HG02763 (cell line): Measurements from ENCODE around the gene TIGD1.
"Not testable (repeated sequence)": the region's sequence is repeated elsewhere in the genome, so short reads cannot be mapped to it uniquely, and the experiment has no call there.

ENCODE experiments used
- ATAC-seq: cut with Tn5 transposase; IDR thresholded peaks from one replicate; pipeline ENCODE4 v1.9.1; 2021; ENCODE audit warnings: mild to moderate bottlenecking, moderate library complexity; ENCODE audit not compliant: unreplicated experiment

Gene TIGD1

DNA sequence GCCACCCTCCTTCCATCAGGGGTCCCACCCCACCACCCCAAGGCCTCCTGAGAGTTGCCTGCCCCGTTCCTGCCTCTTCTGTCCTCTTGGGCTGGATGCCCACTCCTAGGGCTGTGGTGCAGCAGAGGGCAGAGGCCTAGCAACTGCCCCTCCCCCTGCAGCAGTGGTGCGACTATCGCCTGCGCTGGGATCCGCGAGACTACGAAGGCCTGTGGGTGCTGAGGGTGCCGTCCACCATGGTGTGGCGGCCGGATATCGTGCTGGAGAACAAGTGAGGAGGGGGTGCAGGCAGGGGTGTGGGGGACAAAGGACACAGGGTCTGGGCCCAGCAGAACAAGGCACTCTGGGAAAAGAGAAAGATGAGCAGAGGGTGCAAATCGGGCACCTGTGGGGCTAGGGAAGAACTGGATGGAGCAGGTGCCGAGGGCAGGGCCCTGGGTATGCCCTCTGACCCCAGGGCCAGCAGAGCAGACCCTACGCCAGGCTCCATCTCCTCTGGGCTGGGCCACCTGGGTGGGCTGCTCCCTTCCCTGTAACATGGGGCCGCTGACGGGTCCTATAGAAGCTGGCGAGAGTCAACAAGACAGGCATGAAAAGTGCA, 9.8 kb downstream of the TIGD1 start:
- ATAC-seq: no peak

DNA sequence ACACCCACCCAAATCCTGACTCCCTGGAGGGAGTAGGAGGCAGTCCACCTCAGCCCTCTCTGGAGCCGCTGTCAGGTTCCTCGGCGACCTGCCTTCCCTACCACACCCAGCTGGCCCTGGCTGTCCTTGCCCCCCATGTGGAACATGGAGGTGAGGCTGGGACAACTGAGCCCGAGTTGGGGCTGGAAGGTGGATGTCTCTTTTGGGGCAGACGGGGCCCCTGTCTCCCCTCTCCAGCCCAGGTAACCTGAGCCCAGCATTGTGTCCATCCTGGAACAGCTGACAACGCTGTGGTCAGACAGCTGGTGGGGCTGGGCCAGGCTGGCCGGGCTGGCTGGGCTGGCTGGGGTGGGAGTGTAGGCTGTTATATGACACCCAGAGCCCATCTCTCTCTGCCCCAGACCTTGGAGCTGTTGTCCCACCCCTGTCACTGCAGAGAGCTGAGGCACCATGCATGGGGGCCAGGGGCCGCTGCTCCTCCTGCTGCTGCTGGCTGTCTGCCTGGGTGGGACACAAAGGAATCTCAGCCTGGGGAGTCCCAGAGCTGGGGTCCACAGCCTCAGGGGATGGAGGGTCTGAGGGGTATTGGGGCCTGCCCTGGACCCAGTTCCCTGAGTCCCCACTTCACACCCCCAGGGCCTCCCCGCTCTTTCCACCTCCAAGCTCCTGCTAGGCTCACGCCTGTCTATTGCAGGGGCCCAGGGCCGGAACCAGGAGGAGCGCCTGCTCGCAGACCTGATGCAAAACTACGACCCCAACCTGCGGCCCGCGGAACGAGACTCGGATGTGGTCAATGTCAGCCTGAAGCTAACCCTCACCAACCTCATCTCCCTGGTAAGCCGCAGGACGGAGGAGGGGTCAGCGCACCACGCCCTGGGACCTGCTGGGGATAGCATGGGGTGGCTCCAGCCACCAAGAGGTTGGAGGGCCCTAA, 10.8 kb downstream of the TIGD1 start, which contains the start of gene CHRNG:
TSS of gene CHRNG (plus strand) at position 395 of the 934 bp plus-strand sequence. CDS start at position 451, 56 bp downstream.
- ATAC-seq: no peak

DNA sequence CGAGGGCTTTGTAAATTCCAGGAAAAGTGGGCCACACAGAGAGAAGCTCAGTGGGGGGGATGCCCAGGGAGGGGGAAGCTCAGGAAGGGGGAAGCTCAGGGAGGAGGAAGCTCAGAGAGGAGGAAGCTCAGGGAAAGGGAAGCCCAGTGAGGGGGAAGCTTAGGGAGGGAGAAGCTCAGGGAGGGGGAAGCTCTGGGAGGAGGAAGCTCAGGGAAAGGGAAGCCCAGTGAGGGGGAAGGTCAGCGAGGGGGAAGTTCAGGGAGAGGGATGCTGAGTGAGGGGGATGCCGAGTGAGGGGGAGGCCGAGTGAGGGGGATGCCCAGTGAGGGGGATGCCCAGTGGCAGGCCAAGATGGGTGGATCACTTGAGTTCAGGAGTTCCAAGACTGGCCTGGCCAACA, 11.7 kb downstream of the TIGD1 start:
- no peak for ATAC-seq

DNA sequence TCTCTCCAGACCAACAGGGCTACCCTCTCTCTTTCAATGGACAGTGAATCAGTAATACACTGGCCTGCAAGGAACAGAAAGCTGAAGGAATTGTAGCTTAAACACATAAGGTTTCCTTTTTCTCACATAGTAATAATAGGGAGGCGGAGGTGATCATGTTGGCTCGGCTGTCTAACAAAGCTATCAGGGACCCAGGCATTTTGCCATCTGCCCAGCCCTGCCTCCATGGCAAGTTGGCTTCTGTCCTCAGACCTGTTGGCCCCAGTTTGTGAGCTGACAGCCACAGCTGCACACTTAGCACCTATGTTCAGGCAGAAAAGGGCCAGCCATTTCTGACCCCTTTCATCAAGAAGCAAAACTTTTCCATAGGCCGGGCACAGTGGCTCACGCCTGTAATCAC, 12.9 kb downstream of the TIGD1 start:
- ATAC-seq: no peak

DNA sequence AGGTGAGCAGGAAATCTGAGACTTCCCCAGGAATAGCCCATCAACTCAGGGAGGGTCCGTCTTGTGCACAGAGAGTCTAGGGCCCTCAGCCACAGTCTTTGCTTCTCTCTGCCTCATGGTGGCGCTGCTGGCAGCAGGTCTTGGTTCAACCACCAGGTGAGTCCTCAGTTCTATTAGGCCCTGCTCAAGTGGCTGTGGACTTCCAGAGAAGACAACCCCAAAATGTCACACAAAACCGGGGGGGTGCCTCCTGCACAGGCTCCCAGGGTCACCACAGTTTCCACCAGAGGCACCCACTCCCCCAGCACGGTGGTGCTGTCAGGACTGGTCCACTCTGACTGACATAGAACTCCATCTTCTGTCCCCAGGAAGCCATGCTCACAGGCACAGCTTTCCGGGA, 13.3 kb downstream of the TIGD1 start:
- no peak for ATAC-seq

DNA sequence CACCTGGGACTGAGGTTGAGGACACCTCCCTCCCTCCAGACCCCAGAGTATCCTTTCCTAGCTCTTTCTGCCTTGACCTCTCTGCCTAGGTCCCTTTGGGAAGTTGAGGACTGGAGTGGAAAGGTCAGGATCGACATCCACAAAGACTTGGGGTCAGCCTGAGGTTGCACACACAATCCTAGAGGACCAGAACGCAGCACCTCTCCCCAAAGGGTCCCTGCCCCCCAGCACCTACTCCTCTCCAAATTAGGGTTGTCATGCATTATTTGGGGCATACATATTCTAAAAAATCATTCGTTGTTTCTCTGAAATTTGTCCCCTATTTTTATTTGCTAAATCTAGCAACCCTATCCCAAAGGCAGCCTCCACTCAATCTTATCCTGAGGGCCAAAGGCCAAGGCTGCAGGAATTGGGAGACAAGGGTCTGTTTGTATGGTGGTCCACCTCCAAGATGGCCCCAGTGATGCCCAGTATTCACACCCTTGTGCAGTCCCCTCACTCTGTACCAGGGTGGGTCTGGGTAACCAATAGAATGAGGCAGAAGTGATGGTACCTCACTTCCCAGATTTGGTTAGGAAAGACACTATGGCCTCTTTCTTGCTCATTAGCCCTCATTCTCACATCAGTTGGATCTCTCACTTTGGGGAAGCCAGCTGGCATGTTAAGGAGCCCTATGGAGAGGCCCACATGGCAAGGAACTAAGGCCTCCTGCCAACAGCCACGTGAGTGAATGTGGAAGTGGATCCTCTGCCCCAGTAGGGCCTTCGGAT, 14.4 kb downstream of the TIGD1 start:
- no peak for ATAC-seq

DNA sequence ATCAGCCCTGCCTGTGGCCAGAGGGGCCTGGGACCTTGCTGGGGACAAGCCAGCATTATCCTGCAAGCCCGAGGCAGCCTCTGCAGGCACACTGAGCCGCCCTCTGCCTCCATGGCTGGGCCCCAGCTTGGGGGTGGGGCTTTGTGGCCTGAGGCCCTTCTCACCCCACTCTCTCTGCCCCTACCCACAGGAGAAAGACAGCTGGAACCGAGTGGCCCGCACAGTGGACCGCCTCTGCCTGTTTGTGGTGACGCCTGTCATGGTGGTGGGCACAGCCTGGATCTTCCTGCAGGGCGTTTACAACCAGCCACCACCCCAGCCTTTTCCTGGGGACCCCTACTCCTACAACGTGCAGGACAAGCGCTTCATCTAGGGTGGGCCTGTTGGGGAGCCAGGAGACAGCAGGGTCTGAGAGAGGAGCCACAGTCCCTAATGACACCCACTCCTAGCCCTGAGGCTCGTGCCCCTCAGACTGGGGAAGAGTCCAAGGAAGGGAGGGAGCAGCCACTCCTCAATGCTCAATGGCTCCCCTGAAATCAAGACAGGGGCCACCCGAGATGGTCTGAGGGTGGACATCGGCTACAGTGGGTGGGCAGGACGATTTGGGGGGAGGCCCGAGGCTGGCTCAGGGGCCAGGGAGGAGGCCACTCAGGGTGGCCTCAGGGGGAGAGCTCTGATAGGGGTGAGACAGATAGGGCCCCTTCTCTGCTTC, 15.3 kb downstream of the TIGD1 start:
- ATAC-seq: no peak

DNA sequence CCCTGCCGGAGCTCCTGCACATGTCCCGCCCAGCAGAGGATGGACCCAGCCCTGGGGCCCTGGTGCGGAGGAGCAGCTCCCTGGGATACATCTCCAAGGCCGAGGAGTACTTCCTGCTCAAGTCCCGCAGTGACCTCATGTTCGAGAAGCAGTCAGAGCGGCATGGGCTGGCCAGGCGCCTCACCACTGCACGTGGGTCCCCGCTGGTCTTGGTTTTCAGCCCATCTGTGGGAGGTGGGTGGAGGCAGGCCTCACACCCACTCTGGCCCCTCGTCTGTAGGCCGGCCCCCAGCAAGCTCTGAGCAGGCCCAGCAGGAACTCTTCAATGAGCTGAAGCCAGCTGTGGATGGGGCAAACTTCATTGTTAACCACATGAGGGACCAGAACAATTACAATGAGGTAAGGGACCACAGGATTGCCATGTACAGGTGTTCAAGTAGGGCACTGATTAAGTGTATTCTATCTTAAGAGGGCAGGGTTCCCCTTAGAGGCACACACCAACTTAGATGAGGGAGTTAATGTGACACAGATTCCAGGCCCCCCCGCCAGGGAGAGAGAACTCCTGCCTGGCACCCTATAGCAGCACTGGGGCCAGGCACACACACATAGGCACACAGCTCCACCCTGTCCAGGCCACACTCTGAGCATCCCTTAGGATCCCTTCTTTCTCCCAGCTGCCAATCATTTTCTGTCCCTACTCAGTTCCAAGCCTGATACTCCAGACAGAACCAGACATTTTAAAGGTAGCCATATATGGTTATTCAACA, 16.2 kb downstream of the TIGD1 start:
- ATAC-seq: no peak

DNA sequence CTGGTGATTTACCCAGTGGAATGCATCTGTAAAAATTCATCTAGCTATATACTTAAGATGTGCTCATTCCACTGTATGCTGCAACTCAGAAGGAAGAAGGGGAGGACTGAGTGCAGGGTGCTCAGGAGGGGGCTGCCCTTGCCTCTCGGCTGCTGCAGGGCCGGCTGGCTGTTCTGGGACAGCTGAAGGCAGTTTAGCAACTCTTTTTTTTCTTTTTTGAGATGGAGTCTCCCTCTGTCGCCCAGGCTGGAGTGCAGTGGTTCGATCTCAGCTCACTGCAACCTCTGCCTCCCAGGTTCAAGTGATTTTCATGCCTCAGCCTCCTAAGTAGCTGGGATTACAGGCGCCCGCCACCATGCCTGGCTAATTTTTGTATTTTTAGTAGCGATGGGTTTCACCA, 17.5 kb downstream of the TIGD1 start:
- ATAC-seq: not testable (repeated sequence)

DNA sequence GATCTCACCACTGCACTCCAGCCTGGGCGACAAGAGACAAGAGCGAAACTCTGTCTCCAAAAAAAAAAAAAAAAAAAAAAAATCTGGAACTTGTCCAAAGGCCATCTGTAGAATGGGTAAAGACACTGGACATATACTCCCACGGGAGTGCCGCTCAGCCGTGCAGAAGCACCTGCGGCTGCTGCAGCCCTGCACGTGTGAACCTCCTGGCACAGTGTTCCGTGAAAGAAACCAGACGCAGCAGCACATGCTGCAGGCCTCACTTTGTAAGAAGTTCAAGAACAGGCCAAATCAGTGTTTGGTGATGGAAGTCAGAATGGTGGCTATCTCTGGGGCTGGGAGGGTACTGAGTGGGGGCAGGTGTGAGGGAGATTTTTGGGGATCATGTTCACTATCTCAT, 17.9 kb downstream of the TIGD1 start:
- no peak for ATAC-seq

DNA sequence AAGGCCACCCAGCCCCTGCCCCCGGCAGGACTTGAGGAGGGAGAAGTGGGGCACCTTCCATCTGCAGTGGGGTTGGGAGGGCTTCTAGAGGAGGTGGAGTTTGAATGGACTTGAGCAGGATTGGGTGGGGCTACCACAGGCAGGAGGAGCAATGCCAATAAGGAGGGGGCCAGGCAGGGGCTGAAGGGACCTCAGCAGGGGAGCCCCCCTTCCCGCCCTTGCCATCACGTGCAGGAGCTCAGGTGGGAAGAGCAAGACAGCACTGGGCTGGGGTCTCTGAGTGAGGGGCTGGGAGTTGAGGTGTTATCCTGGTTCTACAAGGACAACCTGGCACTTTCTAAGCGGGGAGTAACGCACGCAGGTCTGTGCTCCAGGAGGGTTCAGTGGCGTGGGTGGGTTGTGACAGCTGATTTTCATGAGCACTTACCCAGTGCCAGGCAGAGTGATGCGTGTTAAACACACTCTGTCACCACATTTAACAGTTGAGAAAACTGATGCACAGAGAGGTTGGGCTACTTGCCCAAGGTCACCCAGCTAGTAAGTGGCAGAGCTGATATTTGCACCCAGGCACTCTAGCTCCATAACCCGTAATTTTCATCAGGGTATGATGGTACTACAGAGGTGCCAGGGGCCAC, 19.6 kb downstream of the TIGD1 start:
- ATAC-seq: no peak

DNA sequence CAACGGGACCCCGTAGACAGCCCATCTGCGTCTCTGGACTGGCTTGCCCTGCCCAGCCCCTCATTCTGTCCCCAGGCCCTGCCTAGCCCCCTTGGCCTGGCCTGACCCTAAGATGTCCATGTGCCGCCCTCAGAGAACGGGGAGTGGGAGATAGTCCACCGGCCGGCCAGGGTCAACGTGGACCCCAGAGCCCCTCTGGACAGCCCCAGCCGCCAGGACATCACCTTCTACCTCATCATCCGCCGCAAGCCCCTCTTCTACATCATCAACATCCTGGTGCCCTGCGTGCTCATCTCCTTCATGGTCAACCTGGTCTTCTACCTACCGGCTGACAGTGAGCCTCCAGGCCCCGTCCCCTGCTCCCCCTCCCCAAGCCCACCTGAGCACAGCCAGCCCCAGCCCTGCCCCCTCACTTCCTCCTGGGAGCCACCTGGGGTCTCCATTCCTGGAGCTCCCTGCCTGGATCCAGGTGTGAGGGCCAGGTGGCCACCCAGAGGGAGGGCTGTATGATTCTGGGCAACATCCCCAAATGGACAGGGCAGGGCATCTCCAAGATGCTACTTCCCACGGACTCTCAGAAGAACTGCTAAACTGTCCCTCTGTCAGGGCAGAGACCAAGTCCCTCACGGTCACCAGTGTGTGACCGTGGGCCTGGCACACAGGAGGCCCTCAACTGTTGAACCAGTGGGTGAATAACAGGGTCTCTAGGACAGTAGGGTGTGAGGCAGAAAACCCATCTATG, 20.4 kb downstream of the TIGD1 start:
- ATAC-seq: no peak

DNA sequence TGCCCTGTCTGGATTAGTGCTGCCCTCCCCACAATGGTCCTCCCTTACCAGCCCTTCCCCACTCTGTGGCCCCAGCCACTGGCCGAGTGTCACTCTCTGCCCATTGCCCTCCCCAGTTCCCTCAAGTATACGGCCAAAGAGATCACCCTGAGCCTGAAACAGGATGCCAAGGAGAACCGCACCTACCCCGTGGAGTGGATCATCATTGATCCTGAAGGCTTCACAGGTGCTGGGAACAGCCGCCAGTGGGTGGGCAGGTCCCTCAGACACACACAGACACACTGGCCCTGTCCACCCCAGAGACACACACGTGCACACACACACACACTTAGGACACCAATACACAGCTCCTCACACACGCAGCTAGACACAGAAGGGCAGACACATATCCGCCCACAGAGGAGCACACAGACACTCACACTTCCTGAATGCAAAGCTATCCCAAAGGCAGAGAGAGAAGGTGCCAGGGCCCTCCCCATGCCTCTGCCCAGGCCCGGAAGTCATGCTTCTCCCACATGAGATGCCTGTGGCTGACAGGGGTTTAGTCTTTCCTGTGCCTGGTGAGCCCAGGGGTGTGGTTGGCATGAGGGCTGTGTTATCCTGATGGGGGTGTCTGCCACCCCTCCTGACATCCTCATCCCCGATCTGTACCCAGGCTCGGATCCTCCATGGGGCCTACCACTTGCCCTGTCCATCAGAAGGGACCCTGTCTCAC, 21.5 kb downstream of the TIGD1 start:
- no peak for ATAC-seq

DNA sequence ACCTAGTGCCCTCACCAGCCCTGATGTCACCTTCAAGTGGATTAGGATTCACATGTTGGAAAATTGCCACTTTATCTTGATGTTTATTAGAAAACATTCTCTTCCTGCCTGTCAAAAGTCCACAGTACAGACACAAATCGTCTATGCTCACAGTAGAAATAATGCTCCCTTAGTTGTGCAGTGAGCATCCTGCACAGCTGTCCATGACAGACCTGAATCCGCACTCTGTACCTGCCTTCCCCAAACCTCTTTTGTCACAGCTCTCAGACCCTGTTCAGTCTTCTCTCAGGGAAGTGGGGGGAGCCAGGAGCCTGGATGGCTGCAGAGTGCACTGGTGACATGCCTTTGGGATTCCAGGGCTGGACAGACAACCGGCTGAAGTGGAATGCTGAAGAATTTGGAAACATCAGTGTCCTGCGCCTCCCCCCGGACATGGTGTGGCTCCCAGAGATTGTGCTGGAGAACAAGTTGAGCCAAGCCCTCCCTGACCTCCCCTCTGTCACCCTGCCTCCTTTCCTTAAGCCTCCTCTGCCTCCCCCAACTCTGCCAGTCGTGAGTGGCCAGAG, 22.4 kb downstream of the TIGD1 start:
- no peak for ATAC-seq

DNA sequence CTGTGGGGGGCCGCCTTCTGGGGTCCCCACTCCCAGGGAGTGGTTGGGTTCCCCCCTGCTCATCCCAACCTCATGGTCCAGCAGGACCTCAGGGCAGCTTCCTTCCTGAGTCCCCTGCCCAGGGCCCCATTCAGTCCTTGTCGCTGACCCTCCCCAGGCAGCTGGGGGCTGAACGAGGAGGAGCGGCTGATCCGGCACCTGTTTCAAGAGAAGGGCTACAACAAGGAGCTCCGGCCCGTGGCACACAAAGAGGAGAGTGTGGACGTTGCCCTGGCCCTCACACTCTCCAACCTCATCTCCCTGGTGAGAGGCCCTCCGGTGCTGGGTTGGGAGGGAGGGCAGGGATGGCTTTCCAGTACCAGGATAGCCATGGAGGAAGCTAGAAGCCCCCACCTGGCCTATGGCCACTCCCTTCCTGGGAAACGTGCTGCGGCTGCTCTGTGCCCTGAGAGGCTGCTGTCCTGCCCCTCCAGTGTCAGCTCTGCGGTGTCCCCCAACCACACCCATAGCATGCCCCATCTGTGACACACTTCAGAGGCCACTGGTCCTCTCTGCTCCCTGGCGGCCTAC, 23.9 kb downstream of the TIGD1 start:
- no peak for ATAC-seq

DNA sequence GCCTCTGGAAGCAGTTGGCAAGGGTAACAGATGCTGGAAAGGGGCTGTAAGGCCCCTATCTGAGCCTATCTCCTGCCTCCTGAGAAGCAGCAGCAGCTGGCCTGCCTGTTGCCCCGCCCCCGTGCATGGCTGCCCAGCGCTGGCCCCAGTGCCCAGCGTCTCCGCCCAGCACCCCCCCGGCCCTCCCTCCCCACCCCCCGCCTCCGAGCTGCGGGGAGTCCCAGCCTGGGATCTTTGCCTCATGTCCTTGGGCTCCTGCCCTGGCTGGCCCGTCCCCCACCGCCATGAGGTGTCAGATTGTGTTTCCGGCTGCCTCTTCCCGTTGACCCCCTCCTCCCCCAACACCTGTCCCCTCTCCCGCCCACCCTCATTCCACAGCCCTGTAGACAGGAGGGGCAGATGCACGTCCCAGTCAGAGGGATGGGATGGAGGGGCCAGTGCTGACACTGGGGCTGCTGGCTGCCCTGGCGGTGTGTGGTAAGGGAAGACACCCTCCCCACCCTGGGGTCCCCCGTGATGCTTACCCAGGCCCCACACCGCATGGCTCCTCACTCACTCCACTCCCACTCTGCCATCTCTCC, 24.5 kb downstream of the TIGD1 start, which contains the start of gene CHRND:
TSS of gene CHRND (plus strand) at position 370 of the 581 bp plus-strand sequence. CDS start at position 426, 56 bp downstream.
- ATAC-seq: no peak

DNA sequence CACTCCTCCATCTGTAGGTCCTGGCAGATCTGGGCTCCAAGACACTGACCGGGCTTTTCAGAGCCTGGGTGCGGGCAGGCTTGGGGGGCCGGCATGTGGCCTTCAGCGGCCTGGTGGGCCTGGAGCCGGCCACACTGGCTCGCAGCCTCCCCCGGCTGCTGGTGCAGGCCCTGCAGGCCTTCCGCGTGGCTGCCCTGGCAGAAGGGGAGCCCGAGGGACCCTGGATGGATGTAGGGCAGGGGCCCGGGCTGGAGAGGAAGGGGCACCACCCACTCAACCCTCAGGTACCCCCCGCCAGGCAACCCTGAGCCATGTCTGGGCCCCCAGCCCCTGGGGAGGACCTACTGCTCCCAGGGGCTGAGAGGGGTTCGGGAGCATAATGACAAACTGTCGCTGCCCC, 25.2 kb downstream of the TIGD1 start:
- no peak for ATAC-seq
